GM23338 (cell line): ENCODE results near the gene CHRNA7. TPM values are rescaled to one million over a fixed set of nuclear protein-coding genes. Genes with fewer than 3 reads are reported as not detected.

Experiments used
- ATAC-seq: fragments of 200-7000 bp; cut with Tn5 transposase; 3 replicates; pipeline ENCODE4 v1.9.1; 2020
- DNase-seq: peaks from one replicate; pipeline ENCODE4 v3.0.0-alpha.2; 2015; ENCODE audit warnings: low spot score
- H2AFZ ChIP-seq: fragments of 200-600 bp; sonication (generic); 2 replicates; pipeline ENCODE4 v1.8.0; 2016; ENCODE audit warnings: antibody characterized with exemption, mild to moderate bottlenecking, moderate library complexity
- H3F3A ChIP-seq: fragments of 200-600 bp; sonication (generic); replicated peaks from 2 replicates; pipeline ENCODE4 v1.8.0; 2017; ENCODE audit warnings: antibody characterized with exemption, mixed run types, low read depth
- H3K27ac ChIP-seq: fragments of 200-600 bp; sonication (generic); 2 replicates; pipeline ENCODE4 v1.6.1; 2016; ENCODE audit warnings: low read depth
- H3K27me3 ChIP-seq: fragments of 200-600 bp; sonication (generic); 2 replicates; pipeline ENCODE4 v1.8.0; 2016; ENCODE audit warnings: mild to moderate bottlenecking, mixed run types, moderate library complexity; ENCODE audit not compliant: insufficient read depth
- H3K36me3 ChIP-seq: fragments of 200-600 bp; sonication (generic); 2 replicates; pipeline ENCODE4 v1.8.0; 2016; ENCODE audit warnings: mild to moderate bottlenecking; ENCODE audit not compliant: insufficient read depth
- H3K4me1 ChIP-seq: fragments of 200-600 bp; sonication (generic); 2 replicates; pipeline ENCODE4 v1.8.0; 2016; ENCODE audit warnings: mild to moderate bottlenecking, moderate library complexity; ENCODE audit not compliant: insufficient read depth
- H3K4me2 ChIP-seq: fragments of 200-600 bp; sonication (generic); 2 replicates; pipeline ENCODE4 v1.7.1; 2017; ENCODE audit warnings: mixed run types
- H3K4me3 ChIP-seq: fragments of 200-600 bp; sonication (generic); 2 replicates; pipeline ENCODE4 v1.6.1; 2016; ENCODE audit warnings: mixed run types
- H3K79me2 ChIP-seq: fragments of 200-600 bp; sonication (generic); replicated peaks from 2 replicates; pipeline ENCODE4 v1.8.0; 2017; ENCODE audit warnings: mild to moderate bottlenecking; ENCODE audit not compliant: insufficient read depth
- H3K9me2 ChIP-seq: fragments of 200-600 bp; sonication (generic); 2 replicates; pipeline ENCODE4 v1.8.0; 2017; ENCODE audit not compliant: insufficient read depth
- H4K20me1 ChIP-seq: fragments of 200-600 bp; sonication (generic); replicated peaks from 2 replicates; pipeline ENCODE4 v1.8.0; 2017; ENCODE audit warnings: mild to moderate bottlenecking; ENCODE audit not compliant: insufficient read depth
- H3K27ac Mint-ChIP-seq: 2 replicates; pipeline ENCODE4 v1.8.0; 2020; ENCODE audit warnings: inconsistent platforms, mild to moderate bottlenecking, moderate library complexity, mixed read lengths
- H3K27me3 Mint-ChIP-seq: 3 replicates; pipeline ENCODE4 v1.8.0; 2022; ENCODE audit warnings: low read depth, mild to moderate bottlenecking, moderate library complexity, mixed read lengths, inconsistent platforms; ENCODE audit not compliant: insufficient read depth, poor library complexity
- H3K36me3 Mint-ChIP-seq: 3 replicates; pipeline ENCODE4 v1.8.0; 2021; ENCODE audit warnings: low read depth, mild to moderate bottlenecking, inconsistent platforms, moderate library complexity, mixed read lengths
- H3K4me1 Mint-ChIP-seq: 3 replicates; pipeline ENCODE4 v1.8.0; 2020; ENCODE audit warnings: mild to moderate bottlenecking, inconsistent platforms, mixed read lengths
- H3K4me3 Mint-ChIP-seq: 3 replicates; pipeline ENCODE4 v1.8.0; 2021; ENCODE audit warnings: moderate library complexity, mild to moderate bottlenecking, inconsistent platforms, mixed read lengths
- H3K9me3 Mint-ChIP-seq: 3 replicates; pipeline ENCODE4 v1.8.0; 2020; ENCODE audit warnings: moderate library complexity, mild to moderate bottlenecking, inconsistent platforms, mixed read lengths
- CREB1 ChIP-seq: fragments of 250-450 bp; sonication (Bioruptor Pico); IDR thresholded peaks from 2 replicates; pipeline ENCODE4 v1.5.0; 2020; ENCODE audit warnings: low read depth, mild to moderate bottlenecking, moderate library complexity
- CTCF ChIP-seq, 2 experiments: fragments of 200-600 bp in 1 of 2; sonication (generic) in 1 of 2; conservative IDR thresholded peaks; 2 replicates each; pipeline versions ENCODE4 v1.5.1 to v1.6.1; 2016 to 2017; ENCODE audit warnings: antibody characterized with exemption in 2 of 2, low read depth in 2 of 2, mild to moderate bottlenecking in 2 of 2, moderate library complexity in 1 of 2
- ETS1 ChIP-seq: IDR thresholded peaks from 2 replicates; pipeline ENCODE4 v1.6.1; 2016; ENCODE audit warnings: antibody characterized with exemption
- EZH2 ChIP-seq: fragments of 200-600 bp; sonication (generic); IDR thresholded peaks from one replicate; pipeline ENCODE4 v1.8.0; 2017; ENCODE audit warnings: antibody characterized with exemption, mild to moderate bottlenecking, low read depth; ENCODE audit not compliant: unreplicated experiment
- EZH2phosphoT487 ChIP-seq: fragments of 200-600 bp; sonication (generic); IDR thresholded peaks from one replicate; pipeline ENCODE4 v1.8.1; 2018; ENCODE audit warnings: antibody characterized with exemption; ENCODE audit not compliant: unreplicated experiment
- JUNB ChIP-seq: IDR thresholded peaks from one replicate; pipeline ENCODE4 v1.6.1; 2016; ENCODE audit warnings: antibody characterized with exemption; ENCODE audit not compliant: unreplicated experiment
- NANOG ChIP-seq: IDR thresholded peaks from 2 replicates; pipeline ENCODE4 v1.6.1; 2016; ENCODE audit warnings: antibody characterized with exemption, borderline replicate concordance
- POLR2AphosphoS5 ChIP-seq: IDR thresholded peaks from 2 replicates; pipeline ENCODE4 v1.6.1; 2016; ENCODE audit warnings: antibody characterized with exemption, low read depth
- ZNF114 ChIP-seq: fragments of 250-450 bp; sonication (Bioruptor Pico); IDR thresholded peaks from 2 replicates; pipeline ENCODE4 v1.5.0; 2020; ENCODE audit warnings: mild to moderate bottlenecking, moderate library complexity
- ZNF331 ChIP-seq: fragments of 250-450 bp; sonication (Bioruptor Pico); IDR thresholded peaks from 2 replicates; pipeline ENCODE4 v1.5.0; 2020; ENCODE audit warnings: low read depth, mild to moderate bottlenecking, moderate library complexity
- polyA plus RNA-seq: library from polyadenylated mRNA; unstranded; fragments of >200 nt; fragmentation: Nextera tagmentation; extraction: Ambion mirVana; gene quantifications from 2 replicates; pipeline ENCODE4 v1.2.1, GENCODE V29; 2016
- total RNA-seq: library from RNA; depleted of rRNA; stranded (reverse); fragments of >200 nt; shearing (Covaris generic); gene quantifications from 2 replicates; pipeline ENCODE4 v1.2.3, GENCODE V29; 2014

CHRNA7 gene
- total and polyA plus RNA-seq, 2 experiments from 2014 or later, result 4.6 to 8.2 TPM

GRCh38 chr15:31997711-31998110 lies 32.6 kb upstream of the CHRNA7 start:
- no peak overlapping the region for H3K4me3 ChIP-seq
- no peak for TF ChIP-seq EZH2
- TF ChIP-seq EZH2phosphoT487, result no peak
- TF ChIP-seq CREB1 (CRISPR knock-in tag), result no peak
- TF ChIP-seq NANOG, result no peak
- TF ChIP-seq CTCF (conservative IDR thresholded peaks at IDR 0.05; ENCODE audit: low read depth in 2 of 2), result no peak
- no peak for TF ChIP-seq ZNF114 (CRISPR knock-in tag)
- no peak for TF ChIP-seq JUNB
- no peak for TF ChIP-seq POLR2AphosphoS5
- TF ChIP-seq ZNF331, result no peak
- no peak for TF ChIP-seq ETS1
- no peaks in the 10 kb centered on the region for H4K20me1 ChIP-seq
- no peaks in the 10 kb centered on the region for H3K36me3 Mint-ChIP-seq
- H3K4me1 ChIP-seq, result no peaks in the 10 kb centered on the region
- no peak overlapping the region for H3K27ac Mint-ChIP-seq
- no peak overlapping the region for H3K4me3 Mint-ChIP-seq
- no peaks in the 10 kb centered on the region for H3K79me2 ChIP-seq
- no peak overlapping the region for H2AFZ ChIP-seq
- no peak overlapping the region for H3K27ac ChIP-seq
- H3K4me1 Mint-ChIP-seq, result no peaks in the 10 kb centered on the region
- ATAC-seq (no peak), DNase-seq (no peak)
- no peaks in the 10 kb centered on the region for H3K9me2 ChIP-seq
- no peaks in the 10 kb centered on the region for H3K9me3 Mint-ChIP-seq
- H3K27me3 ChIP-seq, result no peaks in the 10 kb centered on the region
- no peaks in the 10 kb centered on the region for H3F3A ChIP-seq
- H3K27me3 Mint-ChIP-seq, result peaks cover 2% of the 10 kb centered on the region
- H3K36me3 ChIP-seq, result no peaks in the 10 kb centered on the region
- no peak overlapping the region for H3K4me2 ChIP-seq

- Histone ChIP-seq H3F3A (no peaks in the 10 kb centered on the region), H3K79me2 (no peaks in the 10 kb centered on the region), H3K4me2 (no peak overlapping the region), H3K27ac (no peak overlapping the region), H3K9me2 (peaks cover 10% of the 10 kb centered on the region), H3K4me1 (no peaks in the 10 kb centered on the region), H4K20me1 (no peaks in the 10 kb centered on the region), H2AFZ (no peak overlapping the region), H3K27me3 (no peaks in the 10 kb centered on the region), H3K36me3 (no peaks in the 10 kb centered on the region), H3K4me3 (no peak overlapping the region)
- no peak overlapping the region for H3K4me3 Mint-ChIP-seq
- DNase-seq (peak; percentile 16), ATAC-seq (peak; percentile 41; the same call in 1 of the 3 replicates)
- no peaks in the 10 kb centered on the region for H3K36me3 Mint-ChIP-seq
- H3K9me3 Mint-ChIP-seq, result no peaks in the 10 kb centered on the region; the same call in 2 of the 3 replicates
- TF ChIP-seq CTCF (conservative IDR thresholded peaks at IDR 0.05; ENCODE audit: low read depth in 2 of 2) (peak; percentile 8 to 21; a peak in 1 of 4 replicates), NANOG (no peak)
- no peaks in the 10 kb centered on the region for H3K4me1 Mint-ChIP-seq
- H3K27me3 Mint-ChIP-seq, result peaks cover 2% of the 10 kb centered on the region
- no peak overlapping the region for H3K27ac Mint-ChIP-seq
Measured at GRCh38 chr15:32003558-32003957, 26.8 kb upstream of the CHRNA7 start.
